ENCODE data around the gene FAM177A1.
"Not testable (repeated sequence)": the region's sequence is repeated elsewhere in the genome, so short reads cannot be mapped to it uniquely, and the experiment has no call there.

DNA sequence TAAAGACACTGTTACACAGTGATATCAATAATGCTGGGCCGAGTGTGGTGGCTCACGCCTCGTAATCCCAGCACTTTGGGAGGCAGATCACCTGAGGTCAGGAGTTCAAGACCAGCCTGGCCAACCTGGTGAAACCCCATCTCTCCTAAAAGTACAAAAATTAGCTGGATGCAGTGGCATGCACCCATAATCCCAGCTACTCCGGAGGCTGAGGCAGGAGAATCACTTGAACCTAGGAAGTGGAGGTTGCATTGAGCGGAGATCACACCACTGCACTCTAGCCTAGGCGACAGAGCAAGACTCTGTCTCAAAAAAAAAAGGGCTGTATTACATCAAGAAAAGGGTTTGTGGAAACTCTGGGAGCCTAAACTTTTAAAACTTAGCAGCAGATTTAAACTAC, 48.6 kb downstream of the FAM177A1 start:
- not testable (repeated sequence) for TF ChIP-seq POLR2AphosphoS2 (IDR thresholded peaks at IDR 0.05; ENCODE audit: low read depth, low read length); ZNF558 (CRISPR knock-in tag; IDR thresholded peaks at IDR 0.05; ENCODE audit: borderline replicate concordance); LCORL (IDR thresholded peaks at IDR 0.05); LCORL (CRISPR knock-in tag; IDR thresholded peaks at IDR 0.05); FOSL1 (CRISPR knock-in tag; IDR thresholded peaks at IDR 0.05; ENCODE audit: borderline replicate concordance); EHMT2 (IDR thresholded peaks at IDR 0.05; ENCODE audit: borderline replicate concordance, low read depth, low read length); ZNF7 (CRISPR knock-in tag; IDR thresholded peaks at IDR 0.05); RARA (CRISPR knock-in tag; IDR thresholded peaks at IDR 0.05); ZNF12 (CRISPR knock-in tag; IDR thresholded peaks at IDR 0.05); BHLHE40 (IDR thresholded peaks at IDR 0.05; ENCODE audit: low read length)
